Mesendoderm (in vitro differentiated cells): Measurements from ENCODE around the gene CTNND2.

Source experiments
- DNase-seq: peaks from one replicate; pipeline ENCODE4 v3.0.0; 2013
- H2AK5ac ChIP-seq: 2 replicates; pipeline ENCODE4 v1.6.1; 2013; ENCODE audit warnings: low read length, inconsistent platforms
- H2BK120ac ChIP-seq: 2 replicates; pipeline ENCODE4 v1.6.1; 2013; ENCODE audit warnings: low read depth, mild to moderate bottlenecking, low read length, moderate library complexity, mixed read lengths
- H2BK15ac ChIP-seq: replicated peaks from 2 replicates; pipeline ENCODE4 v1.6.1; 2013; ENCODE audit warnings: low read depth, mild to moderate bottlenecking, moderate library complexity
- H2BK5ac ChIP-seq: 2 replicates; pipeline ENCODE4 v1.6.1; 2013; ENCODE audit warnings: low read length, inconsistent platforms
- H3K18ac ChIP-seq: 2 replicates; pipeline ENCODE4 v1.6.1; 2013; ENCODE audit warnings: mild to moderate bottlenecking, low read length, mixed read lengths
- H3K23ac ChIP-seq: one replicate; pipeline ENCODE4 v1.6.1; 2013; ENCODE audit warnings: low read length
- H3K27ac ChIP-seq: 2 replicates; pipeline ENCODE4 v1.5.1; 2013; ENCODE audit warnings: low read depth, mild to moderate bottlenecking, inconsistent platforms, low read length, moderate library complexity
- H3K27me3 ChIP-seq: 2 replicates; pipeline ENCODE4 v1.6.1; 2013; ENCODE audit warnings: low read length, control low read depth, mild to moderate bottlenecking, inconsistent platforms; ENCODE audit not compliant: insufficient read depth, poor library complexity
- H3K36me3 ChIP-seq: 2 replicates; pipeline ENCODE4 v1.6.1; 2013; ENCODE audit warnings: low read length, inconsistent platforms; ENCODE audit not compliant: control insufficient read depth, insufficient read depth
- H3K4ac ChIP-seq: one replicate; pipeline ENCODE4 v1.6.1; 2013; ENCODE audit warnings: low read depth, mild to moderate bottlenecking, low read length, moderate library complexity
- H3K4me1 ChIP-seq: 2 replicates; pipeline ENCODE4 v1.6.1; 2013; ENCODE audit warnings: low read depth, low read length, inconsistent platforms; ENCODE audit not compliant: control insufficient read depth
- H3K4me2 ChIP-seq: 2 replicates; pipeline ENCODE4 v1.6.1; 2013; ENCODE audit warnings: low read length
- H3K4me3 ChIP-seq: 2 replicates; pipeline ENCODE4 v1.5.1; 2013; ENCODE audit warnings: mild to moderate bottlenecking, low read length
- H3K56ac ChIP-seq: one replicate; pipeline ENCODE4 v1.6.1; 2013; ENCODE audit warnings: low read length
- H3K79me1 ChIP-seq: 2 replicates; pipeline ENCODE4 v1.6.1; 2013; ENCODE audit warnings: low read length, inconsistent platforms
- H3K79me2 ChIP-seq: 2 replicates; pipeline ENCODE4 v1.6.1; 2013; ENCODE audit warnings: mild to moderate bottlenecking, low read length; ENCODE audit not compliant: control insufficient read depth, insufficient read depth
- H3K9ac ChIP-seq: 2 replicates; pipeline ENCODE4 v1.6.1; 2013; ENCODE audit warnings: low read length, inconsistent platforms
- H4K5ac ChIP-seq: one replicate; pipeline ENCODE4 v1.6.1; 2013; ENCODE audit warnings: low read length
- H4K8ac ChIP-seq: one replicate; pipeline ENCODE4 v1.6.1; 2013; ENCODE audit warnings: low read depth, mild to moderate bottlenecking, control low read depth, low read length, moderate library complexity
- WGBS: extraction: QIAGEN DNeasy Blood & Tissue Kit; methylation state at CpG from one replicate; pipeline ENCODE4 v1.1.7; 2013; ENCODE audit warnings: low lambda C conversion rate, missing lambda C conversion rate; ENCODE audit not compliant: insufficient coverage; ENCODE audit errors: extremely low coverage; 5-methylcytosine and 5-hydroxymethylcytosine counted together

CTNND2 gene

GRCh38 chr5:11000515-11001353 lies 903.5 kb downstream of the CTNND2 start:
- H2AK5ac ChIP-seq = no peak overlapping the region
- H3K56ac ChIP-seq = no peak overlapping the region
- no CpG with 5 or more reads among the region's 2 CpGs for WGBS
- no peak overlapping the region for H3K4me3 ChIP-seq
- H2BK120ac ChIP-seq = no peak overlapping the region
- DNase-seq = no peak
- no peak overlapping the region for H3K18ac ChIP-seq
- no peak overlapping the region for H3K9ac ChIP-seq
- no peaks in the 10 kb centered on the region for H3K27me3 ChIP-seq
- no peak overlapping the region for H3K4me2 ChIP-seq
- H3K27ac ChIP-seq = no peak overlapping the region
- H3K4ac ChIP-seq = no peak overlapping the region
- no peak overlapping the region for H2BK15ac ChIP-seq
- H3K4me1 ChIP-seq = no peaks in the 10 kb centered on the region
- H3K79me1 ChIP-seq = no peaks in the 10 kb centered on the region
- no peak overlapping the region for H4K8ac ChIP-seq
- H2BK5ac ChIP-seq = no peak overlapping the region
- H3K79me2 ChIP-seq = no peaks in the 10 kb centered on the region
- no peak overlapping the region for H3K23ac ChIP-seq
- no peaks in the 10 kb centered on the region for H3K36me3 ChIP-seq
- H4K5ac ChIP-seq = no peak overlapping the region

DNA sequence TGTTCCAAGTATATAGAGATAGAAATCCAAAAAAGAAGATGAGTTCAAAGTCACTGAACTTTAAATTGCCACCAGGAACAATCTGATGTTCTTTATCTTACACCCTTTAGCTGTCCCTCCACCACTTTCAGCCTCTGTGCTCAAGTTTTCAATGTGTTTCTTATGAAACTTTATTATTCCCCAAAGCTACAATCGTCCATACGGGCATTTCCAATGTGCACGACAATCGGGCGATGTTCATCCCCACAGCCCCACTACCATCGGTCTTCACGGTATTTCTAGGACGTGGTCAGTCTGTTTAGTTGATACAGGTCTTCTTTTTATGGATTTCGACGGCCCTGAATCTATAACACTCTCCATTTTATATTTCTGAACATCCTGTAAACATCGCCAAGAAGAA lies 904.5 kb downstream of the CTNND2 start:
- Histone ChIP-seq H3K4me2 (no peak overlapping the region), H2BK15ac (no peak overlapping the region), H3K18ac (no peak overlapping the region), H3K79me2 (no peaks in the 10 kb centered on the region), H2BK5ac (no peak overlapping the region), H4K5ac (no peak overlapping the region), H3K36me3 (no peaks in the 10 kb centered on the region), H3K27me3 (no peaks in the 10 kb centered on the region), H3K27ac (no peak overlapping the region), H3K4me1 (no peaks in the 10 kb centered on the region), H3K79me1 (no peaks in the 10 kb centered on the region), H3K4ac (no peak overlapping the region), H3K23ac (no peak overlapping the region), H3K56ac (no peak overlapping the region), H3K4me3 (no peak overlapping the region), H2BK120ac (no peak overlapping the region), H3K9ac (no peak overlapping the region), H4K8ac (no peak overlapping the region), H2AK5ac (no peak overlapping the region)
- no peak for DNase-seq
- WGBS = no CpG with 5 or more reads among the region's 11 CpGs

DNA sequence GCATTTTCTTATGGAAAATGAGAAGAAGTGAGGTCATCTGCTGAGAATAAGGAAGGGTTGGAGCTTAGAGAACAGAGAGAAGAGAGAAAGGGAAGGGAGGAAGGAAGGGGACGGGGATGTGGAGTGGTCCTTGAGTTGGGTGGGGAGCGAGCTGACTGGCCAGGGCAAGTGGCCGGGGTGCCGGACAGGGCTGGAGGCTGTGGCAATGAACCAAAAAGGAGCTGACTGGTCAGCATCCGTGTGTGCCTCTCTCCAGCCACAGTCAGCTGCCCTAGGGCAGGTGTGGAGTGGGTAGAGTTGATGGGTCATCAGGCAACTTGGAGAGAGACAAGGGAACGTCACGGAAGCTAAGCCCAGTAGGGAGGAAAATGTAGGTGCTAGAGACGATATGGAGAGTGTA lies 908.4 kb downstream of the CTNND2 start:
- Histone ChIP-seq H3K27me3 (no peaks in the 10 kb centered on the region), H4K8ac (no peak overlapping the region), H3K79me1 (no peaks in the 10 kb centered on the region), H2AK5ac (no peak overlapping the region), H3K4me2 (no peak overlapping the region), H3K4me3 (no peak overlapping the region), H3K9ac (no peak overlapping the region), H2BK5ac (no peak overlapping the region), H3K79me2 (no peaks in the 10 kb centered on the region), H3K4me1 (no peaks in the 10 kb centered on the region), H3K23ac (no peak overlapping the region), H2BK120ac (no peak overlapping the region), H3K56ac (no peak overlapping the region), H2BK15ac (no peak overlapping the region), H3K27ac (no peak overlapping the region), H4K5ac (no peak overlapping the region), H3K4ac (no peak overlapping the region), H3K36me3 (no peaks in the 10 kb centered on the region), H3K18ac (no peak overlapping the region)
- no peak for DNase-seq
- no CpG with 5 or more reads among the region's 8 CpGs for WGBS

- Histone ChIP-seq H3K4me3 (no peak overlapping the region), H3K23ac (no peak overlapping the region), H4K8ac (no peak overlapping the region), H3K4me1 (no peaks in the 10 kb centered on the region), H3K56ac (no peak overlapping the region), H2BK15ac (no peak overlapping the region), H4K5ac (no peak overlapping the region), H3K27ac (no peak overlapping the region), H3K4ac (no peak overlapping the region), H2BK120ac (no peak overlapping the region), H2BK5ac (no peak overlapping the region), H3K27me3 (no peaks in the 10 kb centered on the region), H3K36me3 (no peaks in the 10 kb centered on the region), H2AK5ac (no peak overlapping the region), H3K18ac (no peak overlapping the region), H3K4me2 (no peak overlapping the region), H3K79me2 (no peaks in the 10 kb centered on the region), H3K9ac (no peak overlapping the region), H3K79me1 (no peaks in the 10 kb centered on the region)
- peak; percentile 31 for DNase-seq
- WGBS = no CpG with 5 or more reads among the region's 30 CpGs
Observed at GRCh38 chr5:10994091-10994986, 909.9 kb downstream of the CTNND2 start.

- no peak overlapping the region for H3K56ac ChIP-seq
- DNase-seq = no peak
- H3K4ac ChIP-seq = no peak overlapping the region
- H2AK5ac ChIP-seq = no peak overlapping the region
- no peak overlapping the region for H3K27ac ChIP-seq
- H3K79me1 ChIP-seq = no peaks in the 10 kb centered on the region
- H3K4me3 ChIP-seq = no peak overlapping the region
- no peak overlapping the region for H2BK120ac ChIP-seq
- no peaks in the 10 kb centered on the region for H3K27me3 ChIP-seq
- H3K18ac ChIP-seq = no peak overlapping the region
- H3K4me1 ChIP-seq = no peaks in the 10 kb centered on the region
- H4K5ac ChIP-seq = no peak overlapping the region
- H3K36me3 ChIP-seq = no peaks in the 10 kb centered on the region
- H3K79me2 ChIP-seq = no peaks in the 10 kb centered on the region
- H3K4me2 ChIP-seq = no peak overlapping the region
- no peak overlapping the region for H4K8ac ChIP-seq
- no CpG with 5 or more reads among the region's 9 CpGs for WGBS
- no peak overlapping the region for H2BK15ac ChIP-seq
- no peak overlapping the region for H3K9ac ChIP-seq
- H2BK5ac ChIP-seq = no peak overlapping the region
- H3K23ac ChIP-seq = no peak overlapping the region
Observed at GRCh38 chr5:10990634-10991033, 913.6 kb downstream of the CTNND2 start.
